LNCAP (cell line): ENCODE results near the gene MLLT6.

Source experiments
- TF ChIP-seq, protein P1 (sequence below): fragments of 450-650 bp; IDR thresholded peaks from 2 replicates; pipeline ENCODE4 v1.5.1; 2017; ENCODE audit warnings: mild to moderate bottlenecking

MLLT6 gene

DNA sequence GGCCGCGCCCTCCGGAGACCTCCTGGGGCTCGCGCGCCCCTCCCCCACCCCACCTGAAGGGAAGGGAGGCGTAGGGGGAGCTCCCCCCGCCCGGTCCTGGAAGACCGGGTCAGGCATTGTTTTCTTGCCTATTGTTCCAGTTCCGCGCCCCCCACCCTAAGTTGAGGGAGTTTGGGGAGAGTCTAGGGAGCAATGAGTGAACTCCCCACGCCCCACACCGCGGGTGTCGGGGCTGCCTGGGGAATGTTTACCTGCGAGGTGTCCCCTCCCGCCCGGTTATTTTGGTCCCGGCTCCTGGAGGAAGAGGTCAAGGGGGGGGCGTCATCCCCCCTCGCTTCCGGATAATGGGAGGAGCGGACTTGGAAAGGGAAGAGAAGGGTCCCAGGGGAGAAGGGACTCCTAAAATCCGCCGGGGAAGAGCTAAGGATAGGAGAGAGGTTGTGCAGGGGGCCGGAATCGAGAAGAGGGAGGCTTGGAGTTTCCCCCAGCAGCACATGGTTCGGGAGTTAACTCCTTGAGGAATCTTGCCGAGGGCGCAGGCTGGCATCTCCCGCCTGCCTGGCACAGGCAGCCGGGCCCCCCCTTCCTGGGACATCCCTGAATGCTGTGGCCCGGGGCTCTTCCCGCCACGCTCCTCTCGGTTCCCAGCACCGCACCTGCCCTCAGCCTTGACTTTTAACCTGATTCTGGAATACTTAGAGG is 881 bp downstream of the MLLT6 start:
- TF ChIP-seq, protein P1, sequence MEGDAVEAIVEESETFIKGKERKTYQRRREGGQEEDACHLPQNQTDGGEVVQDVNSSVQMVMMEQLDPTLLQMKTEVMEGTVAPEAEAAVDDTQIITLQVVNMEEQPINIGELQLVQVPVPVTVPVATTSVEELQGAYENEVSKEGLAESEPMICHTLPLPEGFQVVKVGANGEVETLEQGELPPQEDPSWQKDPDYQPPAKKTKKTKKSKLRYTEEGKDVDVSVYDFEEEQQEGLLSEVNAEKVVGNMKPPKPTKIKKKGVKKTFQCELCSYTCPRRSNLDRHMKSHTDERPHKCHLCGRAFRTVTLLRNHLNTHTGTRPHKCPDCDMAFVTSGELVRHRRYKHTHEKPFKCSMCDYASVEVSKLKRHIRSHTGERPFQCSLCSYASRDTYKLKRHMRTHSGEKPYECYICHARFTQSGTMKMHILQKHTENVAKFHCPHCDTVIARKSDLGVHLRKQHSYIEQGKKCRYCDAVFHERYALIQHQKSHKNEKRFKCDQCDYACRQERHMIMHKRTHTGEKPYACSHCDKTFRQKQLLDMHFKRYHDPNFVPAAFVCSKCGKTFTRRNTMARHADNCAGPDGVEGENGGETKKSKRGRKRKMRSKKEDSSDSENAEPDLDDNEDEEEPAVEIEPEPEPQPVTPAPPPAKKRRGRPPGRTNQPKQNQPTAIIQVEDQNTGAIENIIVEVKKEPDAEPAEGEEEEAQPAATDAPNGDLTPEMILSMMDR = no peak

DNA sequence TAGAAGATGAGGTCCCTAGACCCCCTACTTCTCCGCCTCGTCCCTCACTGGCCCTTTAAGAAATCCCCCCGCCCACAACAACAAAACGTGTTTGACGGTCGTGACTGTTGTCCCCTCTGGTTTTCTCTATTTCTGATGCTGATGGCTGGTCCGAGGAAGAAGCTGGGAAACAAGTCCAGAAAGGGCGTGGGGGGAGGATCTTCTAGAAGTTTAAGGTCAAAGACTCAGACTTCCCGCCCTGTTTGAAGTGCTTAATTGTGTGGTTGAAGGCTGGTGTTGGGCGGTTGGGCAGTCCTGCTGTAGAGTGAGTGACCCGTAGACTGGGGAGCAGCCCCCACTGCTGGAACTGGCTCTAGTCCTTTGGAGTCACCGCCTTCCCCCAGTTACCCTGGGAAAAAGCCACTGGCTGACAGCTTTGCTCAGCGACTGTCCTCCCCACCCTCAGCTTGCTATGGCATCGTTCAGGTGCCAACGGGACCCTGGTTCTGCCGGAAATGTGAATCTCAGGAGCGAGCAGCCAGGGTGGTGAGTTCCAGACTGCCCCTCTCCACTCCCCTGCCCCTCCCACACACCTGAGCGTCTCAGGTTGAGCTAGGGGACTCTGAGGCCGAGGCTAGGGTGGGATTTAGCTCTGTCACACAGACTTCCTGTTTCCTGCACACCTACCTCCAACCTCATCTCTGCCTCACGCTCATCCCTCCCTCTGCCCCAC is 1.6 kb downstream of the MLLT6 start:
- TF ChIP-seq, protein P1 = no peak

DNA sequence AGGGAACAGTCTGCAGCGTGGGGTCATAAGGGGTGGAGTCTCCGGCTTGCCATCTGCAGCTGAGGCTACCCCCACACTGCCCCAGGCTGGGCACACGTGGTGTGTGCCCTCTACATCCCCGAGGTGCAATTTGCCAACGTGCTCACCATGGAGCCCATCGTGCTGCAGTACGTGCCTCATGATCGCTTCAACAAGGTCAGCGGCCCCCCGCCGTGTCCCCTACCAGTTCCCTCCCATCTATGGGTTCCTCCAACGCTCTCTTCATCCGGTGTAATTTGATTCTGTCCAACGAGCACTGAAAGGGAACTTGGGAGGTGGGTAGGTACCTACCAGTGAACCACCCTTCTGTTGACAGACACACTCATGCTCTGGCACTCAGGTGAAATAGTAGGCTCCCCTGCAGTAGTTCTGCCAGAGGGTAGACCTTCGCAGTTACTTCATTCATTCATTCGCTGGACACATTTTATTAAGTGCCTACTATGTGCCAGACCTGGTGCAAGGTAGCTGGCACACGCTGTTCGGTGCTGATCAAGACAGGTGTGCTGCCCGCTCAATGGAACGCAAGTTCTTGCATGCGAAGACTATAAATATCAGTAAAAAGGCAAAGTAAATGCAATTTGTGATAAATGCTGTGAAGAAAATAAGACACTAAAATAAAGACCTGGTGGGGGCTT is 2.7 kb downstream of the MLLT6 start:
- TF ChIP-seq, protein P1 = no peak

DNA sequence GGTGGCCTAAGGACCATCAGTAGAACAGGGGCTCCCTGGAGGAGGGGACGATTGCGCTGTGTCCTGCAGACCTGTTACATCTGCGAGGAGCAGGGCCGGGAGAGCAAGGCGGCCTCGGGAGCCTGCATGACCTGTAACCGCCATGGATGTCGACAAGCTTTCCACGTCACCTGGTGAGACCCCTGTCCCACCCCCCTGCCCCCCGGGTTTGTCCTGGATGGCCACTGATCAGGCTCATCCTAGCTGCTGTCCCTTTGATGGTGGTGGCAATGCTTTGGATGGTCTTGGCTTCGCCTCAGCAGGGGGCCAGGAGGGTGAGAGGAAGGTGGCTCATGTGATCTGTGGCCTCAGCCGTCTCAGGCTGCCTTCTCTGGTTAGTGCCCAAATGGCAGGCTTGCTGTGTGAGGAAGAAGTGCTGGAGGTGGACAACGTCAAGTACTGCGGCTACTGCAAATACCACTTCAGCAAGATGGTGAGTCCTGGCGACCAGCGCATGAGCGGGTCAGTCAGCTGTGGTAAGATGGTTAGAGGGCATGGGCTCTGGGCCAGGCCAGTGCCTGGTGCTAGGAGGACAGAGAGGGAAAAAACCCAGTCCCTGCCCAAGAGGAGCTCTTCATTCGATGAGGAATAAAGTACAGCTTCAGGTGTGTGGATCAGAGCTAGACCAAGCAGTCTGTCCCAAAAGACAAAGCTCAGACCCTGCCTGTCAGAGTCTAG is 4.2 kb downstream of the MLLT6 start:
- TF ChIP-seq, protein P1 = no peak

DNA sequence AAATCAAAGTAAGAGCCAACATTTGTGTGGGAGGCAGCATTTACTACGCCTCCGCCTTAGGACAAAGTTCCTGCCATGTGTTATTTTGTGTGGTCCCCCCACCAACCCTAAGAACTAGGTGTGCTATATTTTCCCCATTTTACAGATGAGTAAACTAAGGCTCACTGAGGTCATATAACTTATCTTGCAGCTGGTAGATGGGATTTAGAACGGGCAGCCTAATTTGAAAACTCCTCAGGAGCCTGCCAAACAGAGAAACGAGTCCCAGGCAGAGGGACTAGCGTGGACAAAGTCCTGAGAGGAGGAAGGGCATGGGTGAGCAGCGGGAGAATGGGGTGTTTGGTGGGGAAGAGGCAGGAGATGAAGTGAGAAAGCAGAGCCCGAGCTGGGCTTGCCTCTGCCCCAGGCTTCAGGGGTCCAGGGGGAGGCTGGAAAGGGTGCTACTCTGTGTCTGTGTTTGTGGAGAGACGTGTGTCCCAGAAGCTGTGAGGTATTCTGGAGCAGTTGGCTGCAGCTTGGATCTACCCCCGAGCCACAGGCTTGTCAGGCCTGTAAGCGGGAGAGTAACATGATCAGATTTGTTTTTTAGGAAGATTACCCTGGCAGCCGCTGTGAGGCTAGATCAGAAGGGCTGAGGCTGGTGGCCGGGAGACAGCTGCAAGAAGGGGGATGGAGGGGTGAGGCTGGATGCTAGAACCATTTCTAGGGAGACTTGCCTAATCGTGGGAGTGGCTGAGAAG is 5.0 kb downstream of the MLLT6 start:
- TF ChIP-seq, protein P1 = no peak

DNA sequence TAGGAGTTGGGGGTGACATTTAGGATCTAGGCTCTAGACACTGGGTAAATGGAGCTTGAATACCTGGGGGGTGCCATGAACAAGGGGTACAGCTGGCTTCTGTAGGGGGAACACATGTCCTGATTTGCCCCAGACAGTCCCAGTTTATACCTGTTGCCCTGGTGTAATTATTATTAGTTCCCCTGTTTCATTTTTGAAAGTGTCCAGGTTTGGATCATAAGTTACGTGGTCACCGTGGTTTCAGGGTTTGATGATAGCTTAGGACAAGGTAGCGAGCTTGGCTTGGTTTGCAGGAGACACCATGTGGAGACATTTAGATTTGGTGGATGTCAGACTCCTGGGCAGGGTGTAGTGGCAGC is 5.5 kb downstream of the MLLT6 start:
- TF ChIP-seq, protein P1 = no peak

DNA sequence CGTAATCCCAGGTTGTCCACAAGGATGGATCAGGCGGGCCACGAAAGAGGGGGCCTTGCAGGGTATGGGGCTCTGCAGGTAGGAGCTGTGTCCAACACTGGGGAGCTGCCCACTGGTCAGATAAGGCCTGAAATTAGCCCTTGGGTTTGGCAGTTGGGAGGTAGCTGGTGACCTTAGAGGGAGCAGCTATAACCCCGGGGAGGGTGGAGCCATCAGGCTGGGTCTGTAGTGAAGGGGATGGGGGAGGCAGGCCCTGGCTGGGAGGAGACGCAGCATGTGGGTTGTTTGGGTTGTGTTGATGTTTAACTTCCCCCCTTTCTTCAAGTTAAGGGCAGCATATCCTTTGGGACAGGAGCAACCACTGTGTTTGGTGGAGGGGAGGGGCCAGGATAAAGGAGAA is 5.9 kb downstream of the MLLT6 start:
- TF ChIP-seq, protein P1 = no peak
